Esophagus mucosa (tissue), 1 donor: ENCODE results near the gene FAM149A. TPM values are rescaled to one million over a fixed set of nuclear protein-coding genes. Genes with fewer than 3 reads are reported as not detected.

Experiments used
- ATAC-seq: fragments of 200-7000 bp; cut with Tn5 transposase; one replicate; pipeline ENCODE4 v1.9.1; 2020
- total RNA-seq: library from RNA; stranded (reverse); gene quantifications from one replicate; pipeline ENCODE4 v1.2.4, GENCODE V29; 2023
- donor health status: DM: yes; HTN: yes; CAD: no.

FAM149A gene
- total RNA-seq, 1 donor from 2014 or later = 1.6 TPM

DNA sequence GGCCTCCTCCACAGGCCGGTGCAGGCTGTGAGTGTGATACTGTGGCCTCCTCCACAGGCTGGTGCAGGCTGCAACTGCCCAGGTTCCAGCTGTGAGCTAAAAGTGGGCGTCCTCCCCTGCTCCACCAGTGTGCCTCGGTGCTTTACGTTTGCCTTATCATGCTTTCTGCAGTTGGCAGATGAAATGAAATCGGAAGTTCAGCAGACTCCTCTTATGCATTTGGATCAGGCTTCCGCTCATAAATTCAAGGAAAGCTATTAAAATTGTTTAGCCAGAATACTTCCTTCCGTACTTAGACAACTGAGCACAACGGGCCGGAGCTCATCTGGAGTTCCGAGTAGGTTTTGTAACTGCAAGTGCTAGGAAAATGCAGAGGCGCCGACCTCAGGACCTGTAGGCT, 98.9 kb downstream of the FAM149A start:
- no peak for ATAC-seq

DNA sequence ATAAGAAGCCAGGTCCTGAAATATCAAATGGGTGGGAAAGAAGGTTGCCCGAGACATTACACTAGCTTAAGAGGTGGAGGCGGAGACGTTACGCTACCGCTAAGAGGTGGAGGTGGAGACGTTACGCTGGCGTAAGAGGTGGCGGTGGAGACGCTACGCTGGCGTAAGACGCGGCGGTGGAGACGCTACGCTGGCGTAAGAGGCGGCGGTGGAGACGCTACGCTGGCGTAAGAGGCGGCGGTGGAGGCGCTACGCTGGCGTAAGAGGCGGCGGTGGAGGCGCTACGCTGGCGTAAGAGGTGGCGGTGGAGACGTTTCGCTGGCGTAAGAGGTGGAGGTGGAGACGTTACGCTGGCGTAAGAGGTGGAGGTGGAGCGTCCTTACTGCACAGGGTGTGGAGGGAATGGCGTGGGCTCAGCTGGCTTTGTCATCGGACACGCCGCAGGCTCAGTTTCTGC, 99.6 kb downstream of the FAM149A start:
- ATAC-seq = peak; percentile 58

DNA sequence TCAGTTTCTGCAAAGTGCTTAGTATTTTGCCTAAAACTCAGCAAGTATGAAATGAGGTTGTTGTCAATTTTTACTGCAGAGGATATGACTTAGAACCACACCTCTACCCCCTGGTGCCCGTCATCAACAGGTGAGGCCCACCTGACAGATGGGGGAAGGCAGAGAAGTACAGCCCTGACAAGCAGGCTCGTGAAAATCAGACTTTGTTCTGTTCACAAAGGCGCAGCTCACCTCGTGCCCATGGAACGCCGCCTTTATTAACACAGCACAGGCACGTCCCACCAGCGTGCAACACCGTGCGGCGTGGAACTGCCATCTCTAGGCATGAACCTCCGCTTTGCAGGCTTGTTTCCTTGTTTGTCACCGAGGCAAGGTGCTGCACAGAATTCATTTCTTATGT, 100.2 kb downstream of the FAM149A start:
- ATAC-seq = no peak

DNA sequence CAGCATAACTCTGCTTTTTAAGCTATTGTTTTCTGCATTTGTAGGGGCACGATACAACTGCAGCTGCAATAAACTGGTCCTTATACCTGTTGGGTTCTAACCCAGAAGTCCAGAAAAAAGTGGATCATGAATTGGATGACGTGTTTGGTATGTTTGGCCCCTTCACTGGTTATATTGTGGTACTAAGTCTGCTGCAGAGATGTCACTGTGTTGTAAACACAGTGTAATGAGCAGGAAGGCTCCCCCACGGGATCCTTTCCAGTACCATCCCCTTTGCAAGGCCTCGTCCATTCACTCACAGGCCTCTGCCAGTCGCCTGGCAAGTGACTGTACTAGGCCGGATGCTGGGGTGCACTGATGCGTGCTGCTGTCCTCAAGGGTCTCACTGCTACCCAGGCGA, 100.7 kb downstream of the FAM149A start:
- ATAC-seq = no peak

DNA sequence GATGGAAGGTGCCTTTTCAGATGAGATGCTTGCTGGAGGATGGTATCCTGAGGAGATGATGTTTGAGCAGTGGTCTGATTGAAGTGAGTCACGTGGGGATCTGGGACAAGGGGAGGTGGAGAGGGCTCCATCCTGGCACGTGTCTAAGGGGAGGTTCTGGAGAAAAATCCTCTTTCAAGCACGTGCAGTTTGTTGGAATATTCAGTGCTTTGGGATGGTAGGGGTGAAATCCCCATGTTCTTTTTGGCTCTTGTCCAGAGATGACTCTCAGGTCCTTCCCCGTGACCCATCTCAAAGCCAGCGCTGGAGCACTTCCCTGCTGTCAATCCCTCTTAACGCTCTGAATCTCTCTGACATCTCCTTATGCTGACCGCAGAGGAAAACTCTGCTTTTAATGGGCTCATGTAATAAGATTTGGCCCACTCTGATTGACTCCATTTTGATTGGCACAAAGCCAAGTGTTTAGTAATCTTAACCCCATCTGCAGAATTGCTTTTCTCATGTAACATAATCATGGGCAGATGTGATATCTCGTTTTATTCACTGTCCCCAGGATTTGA, 112.0 kb downstream of the FAM149A start:
- ATAC-seq = no peak

DNA sequence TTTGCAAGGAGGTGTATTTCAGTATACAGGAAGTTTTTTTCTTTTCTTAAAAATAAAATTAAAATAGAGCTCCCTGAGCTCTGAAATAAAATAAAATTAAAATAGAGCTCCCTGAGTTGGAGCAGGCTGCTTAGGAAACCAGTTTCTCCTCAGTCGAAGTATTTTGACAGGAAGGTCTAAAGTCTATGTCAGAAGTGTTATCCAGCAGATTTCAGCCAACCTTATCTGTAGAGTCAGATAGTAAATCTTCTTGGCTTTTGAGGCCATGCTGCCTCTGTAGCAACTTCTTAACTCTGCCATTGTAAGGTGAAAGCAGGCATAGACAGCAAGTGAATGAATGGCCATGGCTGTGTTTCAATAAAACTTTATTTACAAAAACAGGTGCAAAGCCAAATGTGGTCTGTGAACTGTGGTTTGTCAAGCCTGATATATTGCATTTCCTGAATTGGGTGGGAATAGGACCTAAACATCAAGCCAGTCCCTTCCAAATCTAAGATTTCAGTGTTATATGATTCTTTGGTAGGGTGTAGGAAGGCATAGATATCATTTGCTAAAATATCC, 113.3 kb downstream of the FAM149A start:
- no peak for ATAC-seq

DNA sequence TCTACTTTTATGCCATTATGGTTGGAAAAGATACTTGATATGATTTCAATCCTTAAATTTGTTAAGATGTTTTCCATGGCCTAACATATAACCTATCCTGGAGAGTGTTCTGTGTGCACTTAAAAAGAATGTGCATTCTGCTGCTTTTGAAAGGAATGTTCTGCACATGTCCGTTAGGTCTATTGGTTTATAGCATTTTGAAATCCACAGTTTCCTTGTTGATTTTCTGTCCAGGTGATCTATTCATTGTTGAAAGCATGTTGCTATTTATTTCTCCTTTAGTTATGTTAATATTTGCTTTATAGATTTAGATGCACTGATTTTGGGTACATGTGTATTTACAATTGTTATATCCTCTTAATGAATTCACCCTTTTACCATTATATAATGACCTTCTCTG, 117.1 kb downstream of the FAM149A start:
- no peak for ATAC-seq

Other genes starting within 250 kb of the FAM149A start
- 5.8 TPM for gene TLR3, start 35.5 kb upstream of the FAM149A start, total RNA-seq
- 3.8 TPM for gene CYP4V2, start 86.9 kb downstream of the FAM149A start, total RNA-seq
- 0.08 TPM for gene KLKB1, start 122.8 kb downstream of the FAM149A start, total RNA-seq
- not detected for gene F11, start 161.5 kb downstream of the FAM149A start, total RNA-seq